ENCODE results near the gene TNS1.
A peak's percentile ranks its signal among the peaks of the same experiment; 100 is the strongest.
"Not testable (repeated sequence)": the region's sequence is repeated elsewhere in the genome, so short reads cannot be mapped to it uniquely, and the experiment has no call there.

TNS1 gene

GRCh38 chr2:217789003-217789735, 213.6 kb downstream of the TNS1 start:
- peaks cover 43% of the 10 kb centered on the region for H3K4me1 Mint-ChIP-seq (ENCODE audit: low read depth)
- H3K27me3 Mint-ChIP-seq = peaks cover 19% of the 10 kb centered on the region
- peaks cover 9% of the 10 kb centered on the region for H3K9me3 Mint-ChIP-seq
- intact Hi-C loops (cut with micrococcal nuclease) = loop anchor here (1.0 kb wide), 3 partner anchors 97 to 245 kb away; no protein-coding TSS in a partner anchor
- peak overlapping the region; percentile 47 for H3K27ac Mint-ChIP-seq
- H3K4me3 Mint-ChIP-seq = peak overlapping the region; percentile 41
- no peaks in the 10 kb centered on the region for H3K36me3 Mint-ChIP-seq (ENCODE audit: low read depth)

GRCh38 chr2:217788669-217789002, 214.2 kb downstream of the TNS1 start:
- H3K9me3 Mint-ChIP-seq = peaks cover 9% of the 10 kb centered on the region
- H3K36me3 Mint-ChIP-seq (ENCODE audit: low read depth) = no peaks in the 10 kb centered on the region
- H3K27me3 Mint-ChIP-seq = peaks cover 19% of the 10 kb centered on the region
- intact Hi-C loops (cut with micrococcal nuclease) = loop anchor here (1.0 kb wide), 3 partner anchors 98 to 246 kb away; no protein-coding TSS in a partner anchor
- H3K27ac Mint-ChIP-seq = no peak overlapping the region
- H3K4me3 Mint-ChIP-seq = no peak overlapping the region
- peaks cover 43% of the 10 kb centered on the region for H3K4me1 Mint-ChIP-seq (ENCODE audit: low read depth)

- H3K36me3 Mint-ChIP-seq (ENCODE audit: low read depth) = no peaks in the 10 kb centered on the region
- H3K4me3 Mint-ChIP-seq = no peak overlapping the region
- peaks cover 26% of the 10 kb centered on the region for H3K27me3 Mint-ChIP-seq
- H3K9me3 Mint-ChIP-seq = peaks cover 17% of the 10 kb centered on the region
- intact Hi-C loops (cut with micrococcal nuclease) = no loop called here
- peaks cover 33% of the 10 kb centered on the region for H3K4me1 Mint-ChIP-seq (ENCODE audit: low read depth)
- no peak overlapping the region for H3K27ac Mint-ChIP-seq
These were observed 215.5 kb downstream of the TNS1 start for GRCh38 chr2:217787160-217787877.

- H3K4me3 Mint-ChIP-seq; intact Hi-C loops (cut with micrococcal nuclease); H3K36me3 Mint-ChIP-seq (ENCODE audit: low read depth); H3K27ac Mint-ChIP-seq: not testable (repeated sequence)
- Mint-ChIP-seq H3K4me1 (ENCODE audit: low read depth) (peaks cover 28% of the 10 kb centered on the region), H3K27me3 (peaks cover 28% of the 10 kb centered on the region), H3K9me3 (peaks cover 12% of the 10 kb centered on the region)
These were observed 216.2 kb downstream of the TNS1 start for GRCh38 chr2:217786560-217786959.

- intact Hi-C loops (cut with micrococcal nuclease) = loop anchor here (1.0 to 2.0 kb wide), 3 partner anchors 203 to 283 kb away; partner anchors contain the start of gene RUFY4
- no peaks in the 10 kb centered on the region for H3K36me3 Mint-ChIP-seq (ENCODE audit: low read depth)
- no peak overlapping the region for H3K27ac Mint-ChIP-seq
- peaks cover 28% of the 10 kb centered on the region for H3K27me3 Mint-ChIP-seq
- no peak overlapping the region for H3K4me3 Mint-ChIP-seq
- peaks cover 8% of the 10 kb centered on the region for H3K9me3 Mint-ChIP-seq
- peaks cover 19% of the 10 kb centered on the region for H3K4me1 Mint-ChIP-seq (ENCODE audit: low read depth)
These were observed 217.2 kb downstream of the TNS1 start for GRCh38 chr2:217785544-217786045.

GRCh38 chr2:217784996-217785543, 217.7 kb downstream of the TNS1 start:
- Mint-ChIP-seq H3K27me3 (peaks cover 28% of the 10 kb centered on the region), H3K27ac (no peak overlapping the region), H3K4me1 (ENCODE audit: low read depth) (peaks cover 13% of the 10 kb centered on the region), H3K9me3 (peaks cover 8% of the 10 kb centered on the region), H3K4me3 (no peak overlapping the region), H3K36me3 (ENCODE audit: low read depth) (no peaks in the 10 kb centered on the region)
- intact Hi-C loops (cut with micrococcal nuclease) = loop anchor here (1.0 to 2.0 kb wide), 3 partner anchors 203 to 284 kb away; partner anchors contain the start of gene RUFY4

- H3K9me3 Mint-ChIP-seq = peaks cover 8% of the 10 kb centered on the region
- peaks cover 5% of the 10 kb centered on the region for H3K4me1 Mint-ChIP-seq (ENCODE audit: low read depth)
- H3K27ac Mint-ChIP-seq = no peak overlapping the region
- intact Hi-C loops (cut with micrococcal nuclease) = no loop called here
- peaks cover 26% of the 10 kb centered on the region for H3K27me3 Mint-ChIP-seq
- H3K36me3 Mint-ChIP-seq (ENCODE audit: low read depth) = no peaks in the 10 kb centered on the region
- H3K4me3 Mint-ChIP-seq = no peak overlapping the region
These were observed 219.6 kb downstream of the TNS1 start for GRCh38 chr2:217783243-217783642.

- intact Hi-C loops (cut with micrococcal nuclease) = no loop called here
- no peaks in the 10 kb centered on the region for H3K4me1 Mint-ChIP-seq (ENCODE audit: low read depth)
- H3K27ac Mint-ChIP-seq = no peak overlapping the region
- peaks cover 1% of the 10 kb centered on the region for H3K9me3 Mint-ChIP-seq
- no peaks in the 10 kb centered on the region for H3K36me3 Mint-ChIP-seq (ENCODE audit: low read depth)
- H3K4me3 Mint-ChIP-seq = no peak overlapping the region
- peaks cover 7% of the 10 kb centered on the region for H3K27me3 Mint-ChIP-seq
These were observed 224.9 kb downstream of the TNS1 start for GRCh38 chr2:217777906-217778305.

GRCh38 chr2:217776631-217777030, 226.2 kb downstream of the TNS1 start:
- no peaks in the 10 kb centered on the region for H3K36me3 Mint-ChIP-seq (ENCODE audit: low read depth)
- no peaks in the 10 kb centered on the region for H3K4me1 Mint-ChIP-seq (ENCODE audit: low read depth)
- H3K9me3 Mint-ChIP-seq = no peaks in the 10 kb centered on the region
- peaks cover 3% of the 10 kb centered on the region for H3K27me3 Mint-ChIP-seq
- no peak overlapping the region for H3K4me3 Mint-ChIP-seq
- no peak overlapping the region for H3K27ac Mint-ChIP-seq
- intact Hi-C loops (cut with micrococcal nuclease) = no loop called here

GRCh38 chr2:217775920-217776503, 226.8 kb downstream of the TNS1 start:
- Mint-ChIP-seq H3K4me3 (no peak overlapping the region), H3K36me3 (ENCODE audit: low read depth) (no peaks in the 10 kb centered on the region), H3K4me1 (ENCODE audit: low read depth) (no peaks in the 10 kb centered on the region), H3K27me3 (peaks cover 4% of the 10 kb centered on the region), H3K9me3 (no peaks in the 10 kb centered on the region), H3K27ac (no peak overlapping the region)
- intact Hi-C loops (cut with micrococcal nuclease) = no loop called here

- Mint-ChIP-seq H3K36me3 (ENCODE audit: low read depth) (no peaks in the 10 kb centered on the region), H3K27me3 (peaks cover 8% of the 10 kb centered on the region)
- intact Hi-C loops (cut with micrococcal nuclease) = no loop called here
These were observed 228.6 kb downstream of the TNS1 start for GRCh38 chr2:217774232-217774631.

GRCh38 chr2:217773539-217773938, 229.3 kb downstream of the TNS1 start:
- Mint-ChIP-seq H3K4me1 (ENCODE audit: low read depth) (no peaks in the 10 kb centered on the region), H3K4me3 (no peak overlapping the region), H3K27me3 (peaks cover 8% of the 10 kb centered on the region), H3K9me3 (no peaks in the 10 kb centered on the region), H3K27ac (no peak overlapping the region), H3K36me3 (ENCODE audit: low read depth) (no peaks in the 10 kb centered on the region)
- intact Hi-C loops (cut with micrococcal nuclease) = no loop called here

More at GRCh38 chr2:217774232-217774631, 228.6 kb downstream of the TNS1 start:
- Mint-ChIP-seq H3K4me1 (ENCODE audit: low read depth) (no peaks in the 10 kb centered on the region), H3K4me3 (no peak overlapping the region), H3K9me3 (no peaks in the 10 kb centered on the region), H3K27ac (no peak overlapping the region)

- H3K27ac Mint-ChIP-seq = no peak overlapping the region
- H3K4me3 Mint-ChIP-seq = no peak overlapping the region
- intact Hi-C loops (cut with micrococcal nuclease) = no loop called here
- H3K9me3 Mint-ChIP-seq = peaks cover 28% of the 10 kb centered on the region
- H3K36me3 Mint-ChIP-seq (ENCODE audit: low read depth) = no peaks in the 10 kb centered on the region
- H3K27me3 Mint-ChIP-seq = peaks cover 16% of the 10 kb centered on the region
- H3K4me1 Mint-ChIP-seq (ENCODE audit: low read depth) = no peaks in the 10 kb centered on the region
These were observed 236.4 kb downstream of the TNS1 start for GRCh38 chr2:217766356-217766755.

Data from dendritic cell treated with granulocyte-macrophage colony-stimulating factor and Interleukin-4, amounts not matched to agents 40 ng/mL and 50 ng/mL, for 4 days (primary cell).